B cell (primary cell): Measurements from ENCODE around the gene MEGF8. TPM values are rescaled to one million over a fixed set of nuclear protein-coding genes. Genes with fewer than 3 reads are reported as not detected.

Experiments
- ATAC-seq: fragments of 200-7000 bp; cut with Tn5 transposase; one replicate; pipeline ENCODE4 v1.10.0; 2021; ENCODE audit warnings: low read depth, mild to moderate bottlenecking, moderate number of reproducible peaks, moderate library complexity
- CTCF ChIA-PET: fragments of 350-600 bp; sonication (Branson Sonifier 250); formaldehyde crosslinking; loops from one replicate; lab custom pipeline; 2021; ENCODE audit warnings: antibody characterized with exemption, inconsistent platforms; lab: Charles Lee
- POLR2A ChIA-PET: fragments of 350-600 bp; sonication (Branson Sonifier 250); formaldehyde crosslinking; loops from one replicate; lab custom pipeline; 2021; ENCODE audit warnings: antibody characterized with exemption; lab: Charles Lee
- DNase-seq: peaks from one replicate; pipeline ENCODE4 v3.0.0; 2013
- H2AFZ ChIP-seq: 2 replicates; pipeline ENCODE4 v1.6.1; 2012; ENCODE audit warnings: mild to moderate bottlenecking, low read depth, low read length; ENCODE audit not compliant: insufficient read depth, poor library complexity, severe bottlenecking
- H3K27ac ChIP-seq, 2 donors: 1 replicate in 1 of 2; 2 replicates in 1 of 2; pipeline ENCODE4 v1.5.1; 2012 to 2013; ENCODE audit warnings: low read length in 2 of 2, mild to moderate bottlenecking in 2 of 2, moderate library complexity in 1 of 2
- H3K27me3 ChIP-seq, 4 experiments: fragments of 200-600 bp in 1 of 4; sonication (generic) in 1 of 4; replicated peaks in 1 of 4; 1 replicate in 2 of 4; 2 replicates in 2 of 4; pipeline versions ENCODE4 v1.6.1 to v1.7.0; 2013 to 2016; ENCODE audit warnings: low read length in 3 of 4, mild to moderate bottlenecking in 2 of 4, mixed read lengths in 1 of 4, moderate library complexity in 1 of 4; ENCODE audit not compliant: insufficient read depth in 4 of 4, control insufficient read depth in 3 of 4; ENCODE audit errors: control extremely low read depth in 1 of 4
- H3K36me3 ChIP-seq, 2 experiments: replicated peaks in 1 of 2; 1 replicate in 1 of 2; 2 replicates in 1 of 2; pipeline versions ENCODE4 v1.6.1 to v1.7.1; 2013; ENCODE audit warnings: low read length in 1 of 2; ENCODE audit not compliant: insufficient read depth in 2 of 2, control insufficient read depth in 1 of 2; ENCODE audit errors: control extremely low read depth in 1 of 2, extremely low read depth in 1 of 2
- H3K4me1 ChIP-seq, 2 donors: fragments of 200-600 bp in 1 of 2; sonication (generic) in 1 of 2; 1 replicate in 1 of 2; 2 replicates in 1 of 2; pipeline versions ENCODE4 v1.5.1 to v1.6.1; 2013 to 2017; ENCODE audit warnings: low read length in 2 of 2; ENCODE audit not compliant: control insufficient read depth in 2 of 2, insufficient read depth in 2 of 2
- H3K4me2 ChIP-seq: replicated peaks from 2 replicates; pipeline ENCODE3; 2012; ENCODE audit warnings: mild to moderate bottlenecking, low read depth, low read length; ENCODE audit not compliant: poor library complexity, severe bottlenecking
- H3K4me3 ChIP-seq, 5 experiments: fragments of 200-600 bp in 1 of 5; sonication (generic) in 1 of 5; 1 replicate in 3 of 5; 2 replicates in 2 of 5; pipeline versions ENCODE4 v1.5.1 to v1.7.0; 2011 to 2016; ENCODE audit warnings: low read length in 4 of 5, mild to moderate bottlenecking in 4 of 5, low read depth in 2 of 5, control low read depth in 1 of 5, moderate library complexity in 1 of 5; ENCODE audit not compliant: insufficient read depth in 1 of 5; ENCODE audit errors: control extremely low read depth in 1 of 5, extremely low read depth in 1 of 5
- H3K79me2 ChIP-seq: fragments of 200-600 bp; sonication (generic); one replicate; pipeline ENCODE4 v1.6.0; 2016; ENCODE audit warnings: low read length; ENCODE audit not compliant: control insufficient read depth, insufficient read depth
- H3K9ac ChIP-seq: fragments of 200-600 bp; sonication (generic); 2 replicates; pipeline ENCODE4 v1.6.1; 2017; ENCODE audit warnings: mild to moderate bottlenecking, low read length, moderate library complexity
- H3K9me3 ChIP-seq, 3 donors: one replicate each; pipeline versions ENCODE4 v1.6.1 to v1.7.1; 2013; ENCODE audit warnings: low read length in 2 of 3; ENCODE audit not compliant: control insufficient read depth in 2 of 3, insufficient read depth in 1 of 3; ENCODE audit errors: control extremely low read depth in 1 of 3
- H4K20me1 ChIP-seq: 2 replicates; pipeline ENCODE4 v1.6.0; 2012; ENCODE audit warnings: mild to moderate bottlenecking, low read length; ENCODE audit not compliant: insufficient read depth, control insufficient read depth, poor library complexity, severe bottlenecking
- H3K27ac Mint-ChIP-seq: one replicate; pipeline ENCODE4 v1.8.0; 2021; ENCODE audit warnings: mixed read lengths
- H3K27me3 Mint-ChIP-seq: one replicate; pipeline ENCODE4 v1.8.0; 2021; ENCODE audit warnings: mixed read lengths
- H3K4me1 Mint-ChIP-seq: one replicate; pipeline ENCODE4 v1.8.0; 2021; ENCODE audit warnings: mixed read lengths
- H3K4me3 Mint-ChIP-seq: one replicate; pipeline ENCODE4 v1.8.0; 2021; ENCODE audit warnings: mixed read lengths
- H3K9me3 Mint-ChIP-seq: one replicate; pipeline ENCODE4 v1.8.0; 2022; ENCODE audit warnings: mixed read lengths; ENCODE audit not compliant: insufficient read depth
- EZH2 ChIP-seq: IDR thresholded peaks from 2 replicates; pipeline ENCODE4 v1.6.1; 2012; ENCODE audit warnings: borderline replicate concordance, low read depth, mild to moderate bottlenecking, moderate library complexity, low read length; ENCODE audit not compliant: insufficient read depth, poor library complexity, severe bottlenecking
- WGBS: methylation state at CpG from one replicate; pipeline ENCODE4 v1.1.5; 2013; ENCODE audit warnings: missing lambda C conversion rate; ENCODE audit not compliant: insufficient coverage; 5-methylcytosine and 5-hydroxymethylcytosine counted together
- intact Hi-C: fragments of 100-400 bp; cut with micrococcal nuclease; formaldehyde crosslinking; loops from one replicate; pipeline ENCODE4 v1.10.0; 2022
- polyA plus RNA-seq: library from polyadenylated mRNA; depleted of rRNA; stranded (reverse); fragments of >200 nt; gene quantifications from 2 replicates; pipeline ENCODE4 v1.2.3, GENCODE V29; 2012
- total RNA-seq, 2 donors: library from RNA; stranded (reverse); fragments of 120-200 nt in 1 of 2; gene quantifications; 1 replicate in 1 of 2; 2 replicates in 1 of 2; pipeline versions ENCODE4 v1.2.3 to v1.2.4, GENCODE V29; 2013 to 2022
- TF ChIP-seq, protein P1 (sequence below): fragments of 200-600 bp; IDR thresholded peaks from one replicate; pipeline ENCODE4 v1.8.0; 2022; ENCODE audit warnings: antibody characterized with exemption, mild to moderate bottlenecking

MEGF8 gene
- total and polyA plus RNA-seq, 2 donors (not counting 1 experiment from before 2014, with no cell fraction given) = 8.2 to 26.5 TPM

DNA sequence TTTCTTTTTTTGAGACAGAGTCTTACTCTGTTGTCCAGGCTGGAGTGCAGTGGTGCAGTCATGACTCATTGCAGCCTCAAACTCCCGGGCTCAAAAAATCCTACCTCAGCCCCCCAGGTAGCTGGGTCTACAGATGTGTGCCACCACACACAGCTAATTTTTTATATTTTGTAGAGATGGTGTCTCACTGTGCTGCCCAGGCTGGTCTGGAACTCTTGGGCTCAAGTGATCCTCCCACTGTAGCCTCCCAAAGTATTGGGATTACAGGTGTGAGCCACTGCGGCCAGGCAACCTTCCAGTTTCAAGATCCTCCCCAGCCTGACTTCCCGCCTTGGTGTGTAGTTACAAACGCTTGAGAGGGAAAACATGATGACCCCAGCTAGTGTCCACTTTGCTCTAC is 42.5 kb downstream of the MEGF8 start:
- CTCF ChIA-PET = interaction anchor here (0.6 kb wide), 1 partner anchor 286 kb away, joined by 5 read pairs; no protein-coding TSS in a partner anchor
- Histone ChIP-seq H3K27ac (no peak overlapping the region), H3K27me3 (no peaks in the 10 kb centered on the region), H3K4me1 (peaks cover 50 to 65% of the 10 kb centered on the region in 2 donors), H3K36me3 (no peaks in the 10 kb centered on the region), H3K9ac (no peak overlapping the region), H3K9me3 (peaks cover 0 to 9% (median 7%) of the 10 kb centered on the region in 3 donors), H4K20me1 (no peaks in the 10 kb centered on the region), H2AFZ (no peak overlapping the region), H3K79me2 (peaks cover 13% of the 10 kb centered on the region), H3K4me2 (no peak overlapping the region), H3K4me3 (no peak overlapping the region)
- H3K9me3 Mint-ChIP-seq = no peaks in the 10 kb centered on the region
- ATAC-seq = no peak
- H3K4me1 Mint-ChIP-seq = peaks cover 57% of the 10 kb centered on the region
- no CpG with 5 or more reads among the region's 4 CpGs for WGBS
- DNase-seq = no peak
- no peak overlapping the region for H3K4me3 Mint-ChIP-seq
- intact Hi-C loops = no loop called here
- no peaks in the 10 kb centered on the region for H3K27me3 Mint-ChIP-seq
- POLR2A ChIA-PET = interaction anchor here (0.6 to 0.8 kb wide), 2 partner anchors 15 to 275 kb away, joined by 4 to 5 read pairs; no protein-coding TSS in a partner anchor
- no peak overlapping the region for H3K27ac Mint-ChIP-seq
- TF ChIP-seq EZH2 = no peak
- TF ChIP-seq, protein P1, sequence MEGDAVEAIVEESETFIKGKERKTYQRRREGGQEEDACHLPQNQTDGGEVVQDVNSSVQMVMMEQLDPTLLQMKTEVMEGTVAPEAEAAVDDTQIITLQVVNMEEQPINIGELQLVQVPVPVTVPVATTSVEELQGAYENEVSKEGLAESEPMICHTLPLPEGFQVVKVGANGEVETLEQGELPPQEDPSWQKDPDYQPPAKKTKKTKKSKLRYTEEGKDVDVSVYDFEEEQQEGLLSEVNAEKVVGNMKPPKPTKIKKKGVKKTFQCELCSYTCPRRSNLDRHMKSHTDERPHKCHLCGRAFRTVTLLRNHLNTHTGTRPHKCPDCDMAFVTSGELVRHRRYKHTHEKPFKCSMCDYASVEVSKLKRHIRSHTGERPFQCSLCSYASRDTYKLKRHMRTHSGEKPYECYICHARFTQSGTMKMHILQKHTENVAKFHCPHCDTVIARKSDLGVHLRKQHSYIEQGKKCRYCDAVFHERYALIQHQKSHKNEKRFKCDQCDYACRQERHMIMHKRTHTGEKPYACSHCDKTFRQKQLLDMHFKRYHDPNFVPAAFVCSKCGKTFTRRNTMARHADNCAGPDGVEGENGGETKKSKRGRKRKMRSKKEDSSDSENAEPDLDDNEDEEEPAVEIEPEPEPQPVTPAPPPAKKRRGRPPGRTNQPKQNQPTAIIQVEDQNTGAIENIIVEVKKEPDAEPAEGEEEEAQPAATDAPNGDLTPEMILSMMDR = no peak

DNA sequence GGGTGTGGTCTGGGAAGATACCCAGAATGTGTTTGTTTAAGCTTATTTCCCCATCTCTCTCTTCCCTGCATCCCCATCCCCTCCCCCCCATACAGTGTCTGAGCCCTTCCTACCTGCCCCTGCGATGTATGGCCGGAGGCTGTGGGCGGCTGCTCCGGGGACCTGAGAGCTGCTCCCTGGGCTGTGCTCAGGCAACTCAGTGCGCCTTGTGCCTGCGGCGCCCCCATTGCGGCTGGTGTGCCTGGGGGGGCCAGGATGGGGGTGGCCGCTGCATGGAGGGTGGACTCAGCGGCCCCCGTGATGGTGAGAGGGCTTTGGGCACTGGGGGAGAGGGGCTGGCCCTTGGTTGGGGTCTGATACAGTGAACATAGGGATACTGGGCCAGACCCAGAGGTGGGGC is 42.9 kb downstream of the MEGF8 start:
- H3K4me3 Mint-ChIP-seq = no peak overlapping the region
- no peak overlapping the region for H3K27ac ChIP-seq

More for the DNA sequence above, 42.9 kb downstream of the MEGF8 start:
- Histone ChIP-seq H3K27me3 (no peaks in the 10 kb centered on the region), H3K36me3 (no peaks in the 10 kb centered on the region), H3K79me2 (peaks cover 13% of the 10 kb centered on the region), H3K9me3 (peaks cover 0 to 9% (median 7%) of the 10 kb centered on the region in 3 donors), H3K9ac (no peak overlapping the region), H2AFZ (no peak overlapping the region), H3K4me1 (peaks cover 46 to 61% of the 10 kb centered on the region in 2 donors), H4K20me1 (no peaks in the 10 kb centered on the region), H3K4me3 (no peak overlapping the region), H3K4me2 (no peak overlapping the region)
- WGBS = 100% methylated on average over 10 of the region's 11 CpGs
- no peak for TF ChIP-seq EZH2
- TF ChIP-seq, protein P1 = no peak
- H3K4me1 Mint-ChIP-seq = peaks cover 54% of the 10 kb centered on the region
- ATAC-seq (no peak), DNase-seq (no peak)
- H3K27ac Mint-ChIP-seq = no peak overlapping the region
- ChIA-PET CTCF (interaction anchor here (0.6 kb wide), 1 partner anchor 286 kb away, joined by 5 read pairs; no protein-coding TSS in a partner anchor), POLR2A (interaction anchor here (0.6 to 0.8 kb wide), 3 partner anchors 14 to 275 kb away, joined by 4 to 5 read pairs (median 4); no protein-coding TSS in a partner anchor)
- H3K27me3 Mint-ChIP-seq = no peaks in the 10 kb centered on the region
- no peaks in the 10 kb centered on the region for H3K9me3 Mint-ChIP-seq
- intact Hi-C loops = no loop called here
